GM23248 (cell line): ENCODE measurements around the gene PHACTR3. TPM values are rescaled to one million over a fixed set of nuclear protein-coding genes. Genes with fewer than 3 reads are reported as not detected.

Source experiments
- DNase-seq: peaks from one replicate; pipeline ENCODE4 v3.0.0-alpha.2; 2015
- H2AFZ ChIP-seq: fragments of 200-600 bp; sonication (generic); 2 replicates; pipeline ENCODE4 v1.6.1; 2016; ENCODE audit warnings: antibody characterized with exemption
- H3F3A ChIP-seq: fragments of 200-600 bp; sonication (generic); 2 replicates; pipeline ENCODE4 v1.6.1; 2016; ENCODE audit warnings: mild to moderate bottlenecking, antibody characterized with exemption, mixed run types; ENCODE audit not compliant: insufficient read depth
- H3K27ac ChIP-seq: fragments of 200-600 bp; sonication (generic); 2 replicates; pipeline ENCODE4 v1.5.1; 2016; ENCODE audit warnings: mild to moderate bottlenecking
- H3K27me3 ChIP-seq: fragments of 200-600 bp; sonication (generic); replicated peaks from 2 replicates; pipeline ENCODE4 v1.6.1; 2016; ENCODE audit warnings: mild to moderate bottlenecking; ENCODE audit not compliant: insufficient read depth
- H3K36me3 ChIP-seq: fragments of 200-600 bp; sonication (generic); 2 replicates; pipeline ENCODE4 v1.6.1; 2016; ENCODE audit warnings: low read depth, mild to moderate bottlenecking
- H3K4me1 ChIP-seq: fragments of 200-600 bp; sonication (generic); 2 replicates; pipeline ENCODE4 v1.6.1; 2016; ENCODE audit warnings: mild to moderate bottlenecking; ENCODE audit not compliant: insufficient read depth
- H3K4me2 ChIP-seq: fragments of 200-600 bp; sonication (generic); one replicate; pipeline ENCODE4 v1.6.1; 2016; ENCODE audit warnings: mild to moderate bottlenecking; ENCODE audit not compliant: unreplicated experiment
- H3K4me3 ChIP-seq: fragments of 200-600 bp; sonication (generic); 2 replicates; pipeline ENCODE4 v1.5.1; 2016; ENCODE audit warnings: mild to moderate bottlenecking
- H3K79me2 ChIP-seq: fragments of 200-600 bp; sonication (generic); 2 replicates; pipeline ENCODE4 v1.6.1; 2016; ENCODE audit warnings: mild to moderate bottlenecking; ENCODE audit not compliant: insufficient read depth
- H3K9ac ChIP-seq: fragments of 200-600 bp; sonication (generic); 2 replicates; pipeline ENCODE4 v1.6.1; 2016; ENCODE audit warnings: mild to moderate bottlenecking
- H3K9me2 ChIP-seq: fragments of 200-600 bp; sonication (generic); 2 replicates; pipeline ENCODE4 v1.6.1; 2016; ENCODE audit warnings: mixed run types, mild to moderate bottlenecking, moderate library complexity; ENCODE audit not compliant: insufficient read depth
- H3K9me3 ChIP-seq: fragments of 200-600 bp; sonication (generic); one replicate; pipeline ENCODE4 v1.6.1; 2017; ENCODE audit warnings: low read depth
- H4K20me1 ChIP-seq: fragments of 200-600 bp; sonication (generic); 2 replicates; pipeline ENCODE4 v1.6.0; 2016; ENCODE audit not compliant: insufficient read depth
- EZH2 ChIP-seq: fragments of 200-600 bp; sonication (generic); IDR thresholded peaks from 2 replicates; pipeline ENCODE4 v1.6.1; 2018; ENCODE audit warnings: antibody characterized with exemption, mild to moderate bottlenecking; ENCODE audit not compliant: insufficient read depth, poor library complexity, severe bottlenecking
- EZH2phosphoT487 ChIP-seq: fragments of 200-600 bp; sonication (generic); IDR thresholded peaks from 2 replicates; pipeline ENCODE4 v1.6.1; 2018; ENCODE audit warnings: antibody characterized with exemption, moderate library complexity, mild to moderate bottlenecking, low read depth; ENCODE audit not compliant: insufficient read depth
- WGBS, 2 experiments: methylation state at CpG; one replicate each; pipeline ENCODE4 v1.1.6; 2015 to 2017; ENCODE audit warnings: low lambda C conversion rate in 2 of 2, low coverage in 1 of 2; ENCODE audit errors: missing lambda C conversion rate in 2 of 2; 5-methylcytosine and 5-hydroxymethylcytosine counted together
- in situ Hi-C: fragments of 300-500 bp; cut with MboI; formaldehyde crosslinking; loops from 2 replicates; pipeline ENCODE4 v1.15.0; 2020
- polyA plus RNA-seq: library from polyadenylated mRNA; unstranded; fragments of >200 nt; fragmentation: Nextera tagmentation; extraction: Ambion mirVana; gene quantifications from 2 replicates; pipeline ENCODE4 v1.2.1, GENCODE V29; 2016
- total RNA-seq: library from RNA; depleted of rRNA; stranded (reverse); fragments of >200 nt; shearing (Covaris generic); gene quantifications from 2 replicates; pipeline ENCODE4 v1.2.3, GENCODE V29; 2014

PHACTR3 gene
- total and polyA plus RNA-seq, 2 experiments from 2014 or later, result not detected

GRCh38 chr20:59640267-59640666, 35.9 kb downstream of the PHACTR3 start:
- H2AFZ ChIP-seq, result no peak overlapping the region
- 0 out of 2 replicates have a peak, but pooled peaks cover 5% of the 10 kb centered on the region for H3K27me3 ChIP-seq
- WGBS, 2 experiments, result 33 to 37% methylated on average over 5 of the region's 5 CpGs
- no peak for DNase-seq
- H3K9ac ChIP-seq, result no peak overlapping the region
- H3K4me1 ChIP-seq, result no peaks in the 10 kb centered on the region
- no peaks in the 10 kb centered on the region for H3F3A ChIP-seq
- TF ChIP-seq EZH2phosphoT487 (no peak), EZH2 (no peak)
- no peaks in the 10 kb centered on the region for H4K20me1 ChIP-seq
- H3K79me2 ChIP-seq, result no peaks in the 10 kb centered on the region
- H3K4me3 ChIP-seq, result no peak overlapping the region
- H3K36me3 ChIP-seq, result no peaks in the 10 kb centered on the region
- in situ Hi-C loops, result no loop called here
- H3K4me2 ChIP-seq, result no peak overlapping the region
- no peak overlapping the region for H3K27ac ChIP-seq
- no peaks in the 10 kb centered on the region for H3K9me2 ChIP-seq
- no peaks in the 10 kb centered on the region for H3K9me3 ChIP-seq

GRCh38 chr20:59643615-59644061, 39.3 kb downstream of the PHACTR3 start:
- H3K27me3 ChIP-seq, result 0 out of 2 replicates have a peak, but pooled peaks cover 5% of the 10 kb centered on the region
- no peak overlapping the region for H3K9ac ChIP-seq
- no peaks in the 10 kb centered on the region for H4K20me1 ChIP-seq
- H3K9me3 ChIP-seq, result no peaks in the 10 kb centered on the region
- 11 to 16% methylated on average over 12 of the region's 12 CpGs for WGBS, 2 experiments
- no peaks in the 10 kb centered on the region for H3K9me2 ChIP-seq
- no peak overlapping the region for H2AFZ ChIP-seq
- no peak overlapping the region for H3K4me3 ChIP-seq
- H3K4me2 ChIP-seq, result no peak overlapping the region
- in situ Hi-C loops, result no loop called here
- no peak for DNase-seq
- H3K79me2 ChIP-seq, result no peaks in the 10 kb centered on the region
- H3K4me1 ChIP-seq, result no peaks in the 10 kb centered on the region
- H3K36me3 ChIP-seq, result no peaks in the 10 kb centered on the region
- H3K27ac ChIP-seq, result no peak overlapping the region
- no peaks in the 10 kb centered on the region for H3F3A ChIP-seq
- TF ChIP-seq EZH2phosphoT487 (no peak), EZH2 (no peak)

- H3F3A ChIP-seq, result no peaks in the 10 kb centered on the region
- H3K9me3 ChIP-seq, result no peaks in the 10 kb centered on the region
- no peak overlapping the region for H3K4me2 ChIP-seq
- no peaks in the 10 kb centered on the region for H3K9me2 ChIP-seq
- H3K4me1 ChIP-seq, result no peaks in the 10 kb centered on the region
- no peak for DNase-seq
- H3K79me2 ChIP-seq, result no peaks in the 10 kb centered on the region
- 0 out of 2 replicates have a peak, but pooled peaks cover 5% of the 10 kb centered on the region for H3K27me3 ChIP-seq
- in situ Hi-C loops, result no loop called here
- H3K9ac ChIP-seq, result no peak overlapping the region
- H3K36me3 ChIP-seq, result no peaks in the 10 kb centered on the region
- WGBS, 2 experiments, result 50 to 58% methylated on average over 10 of the region's 10 CpGs
- no peaks in the 10 kb centered on the region for H4K20me1 ChIP-seq
- no peak overlapping the region for H3K27ac ChIP-seq
- no peak overlapping the region for H3K4me3 ChIP-seq
- no peak for TF ChIP-seq EZH2
- TF ChIP-seq EZH2phosphoT487, result no peak
- no peak overlapping the region for H2AFZ ChIP-seq
Observed at GRCh38 chr20:59644371-59644939, 40.1 kb downstream of the PHACTR3 start.

GRCh38 chr20:59645271-59645670, 40.9 kb downstream of the PHACTR3 start:
- H3F3A ChIP-seq, result no peaks in the 10 kb centered on the region
- H3K79me2 ChIP-seq, result no peaks in the 10 kb centered on the region
- no peaks in the 10 kb centered on the region for H3K9me3 ChIP-seq
- H3K36me3 ChIP-seq, result no peaks in the 10 kb centered on the region
- H3K9me2 ChIP-seq, result no peaks in the 10 kb centered on the region
- H3K4me3 ChIP-seq, result no peak overlapping the region
- 34 to 37% methylated on average over 9 of the region's 9 CpGs for WGBS, 2 experiments
- H3K27me3 ChIP-seq, result 0 out of 2 replicates have a peak, but pooled peaks cover 5% of the 10 kb centered on the region
- H2AFZ ChIP-seq, result no peak overlapping the region
- TF ChIP-seq EZH2phosphoT487 (no peak), EZH2 (no peak)
- no peaks in the 10 kb centered on the region for H3K4me1 ChIP-seq
- no peaks in the 10 kb centered on the region for H4K20me1 ChIP-seq
- H3K27ac ChIP-seq, result no peak overlapping the region
- in situ Hi-C loops, result no loop called here
- H3K9ac ChIP-seq, result no peak overlapping the region
- no peak for DNase-seq
- no peak overlapping the region for H3K4me2 ChIP-seq

GRCh38 chr20:59645761-59646171, 41.4 kb downstream of the PHACTR3 start:
- Histone ChIP-seq H3K9me3 (no peaks in the 10 kb centered on the region), H3K27me3 (0 out of 2 replicates have a peak, but pooled peaks cover 5% of the 10 kb centered on the region), H3F3A (no peaks in the 10 kb centered on the region), H3K4me3 (no peak overlapping the region), H3K36me3 (no peaks in the 10 kb centered on the region), H3K9ac (no peak overlapping the region), H2AFZ (no peak overlapping the region), H3K9me2 (no peaks in the 10 kb centered on the region), H3K79me2 (no peaks in the 10 kb centered on the region), H3K4me1 (no peaks in the 10 kb centered on the region), H3K27ac (no peak overlapping the region), H3K4me2 (no peak overlapping the region), H4K20me1 (no peaks in the 10 kb centered on the region)
- WGBS, 2 experiments, result 12% methylated on average over 7 of the region's 7 CpGs
- in situ Hi-C loops, result no loop called here
- DNase-seq, result peak; percentile 7
- TF ChIP-seq EZH2phosphoT487, result no peak
